GM18951 (cell line): ENCODE measurements around the gene SERTAD3.

Source experiments
- POLR2A ChIP-seq: IDR thresholded peaks from 4 replicates; pipeline ENCODE4 v1.6.1; 2011; ENCODE audit warnings: mild to moderate bottlenecking; ENCODE audit not compliant: insufficient read length, insufficient read depth; ENCODE audit errors: extremely low read depth
- in situ Hi-C: fragments of 300-500 bp; cut with MboI; formaldehyde crosslinking; loops from one replicate; pipeline ENCODE4 v1.12.0; 2022; ENCODE audit warnings: low sequenced_read_pairs, mixed read lengths, inconsistent platforms; ENCODE audit not compliant: unreplicated experiment

Gene SERTAD3

GRCh38 chr19:40400559-40400958 lies 43.6 kb downstream of the SERTAD3 start:
- in situ Hi-C loops = no loop called here
- no peak for TF ChIP-seq POLR2A

- in situ Hi-C loops = no loop called here
Measured at GRCh38 chr19:40398417-40399131, 45.6 kb downstream of the SERTAD3 start.

GRCh38 chr19:40397568-40397906 lies 46.6 kb downstream of the SERTAD3 start:
- in situ Hi-C loops = no loop called here
- TF ChIP-seq POLR2A = no peak

More at GRCh38 chr19:40398417-40399131, 45.6 kb downstream of the SERTAD3 start:
- TF ChIP-seq POLR2A = no peak

- in situ Hi-C loops = no loop called here
- no peak for TF ChIP-seq POLR2A
Measured at GRCh38 chr19:40396886-40397567, 47.1 kb downstream of the SERTAD3 start.

- no peak for TF ChIP-seq POLR2A
- in situ Hi-C loops = no loop called here
Measured at GRCh38 chr19:40395956-40396355, 48.2 kb downstream of the SERTAD3 start.

- in situ Hi-C loops = no loop called here
- TF ChIP-seq POLR2A = no peak
Measured at GRCh38 chr19:40394816-40395210, 49.3 kb downstream of the SERTAD3 start.

- in situ Hi-C loops = no loop called here
Measured at GRCh38 chr19:40393894-40394815, 50.0 kb downstream of the SERTAD3 start.

GRCh38 chr19:40392894-40393517 lies 51.1 kb downstream of the SERTAD3 start:
- TF ChIP-seq POLR2A = no peak
- in situ Hi-C loops = no loop called here

More at GRCh38 chr19:40393894-40394815, 50.0 kb downstream of the SERTAD3 start:
- no peak for TF ChIP-seq POLR2A

- in situ Hi-C loops = no loop called here
- TF ChIP-seq POLR2A = no peak
Measured at GRCh38 chr19:40392123-40392522, 52.0 kb downstream of the SERTAD3 start.
